HG02759 (cell line): ENCODE data around the gene MRGPRF.
"Not testable (repeated sequence)": the region's sequence is repeated elsewhere in the genome, so short reads cannot be mapped to it uniquely, and the experiment has no call there.

Experiments
- ATAC-seq: cut with Tn5 transposase; IDR thresholded peaks from one replicate; pipeline ENCODE4 v1.9.1; 2021; ENCODE audit warnings: mild to moderate bottlenecking, moderate library complexity; ENCODE audit not compliant: unreplicated experiment

The MRGPRF gene

GRCh38 chr11:68992743-68993255 is 20.2 kb downstream of the MRGPRF start:
- no peak for ATAC-seq

GRCh38 chr11:68990995-68991780 is 21.9 kb downstream of the MRGPRF start:
- no peak for ATAC-seq

- no peak for ATAC-seq
These were observed 23.0 kb downstream of the MRGPRF start for GRCh38 chr11:68989936-68990606.

- ATAC-seq = no peak
These were observed 24.6 kb downstream of the MRGPRF start for GRCh38 chr11:68988491-68988890.

- ATAC-seq = no peak
These were observed 25.8 kb downstream of the MRGPRF start for GRCh38 chr11:68987211-68987610.

GRCh38 chr11:68983801-68984200 is 29.2 kb downstream of the MRGPRF start:
- no peak for ATAC-seq

- no peak for ATAC-seq
These were observed 30.9 kb downstream of the MRGPRF start for GRCh38 chr11:68982134-68982533.

GRCh38 chr11:68980776-68981065 is 32.3 kb downstream of the MRGPRF start, which contains the start of gene MRGPRD:
Gene MRGPRD, minus strand, starts transcription at chr11:68980986. Its CDS starts 0 bp downstream, at chr11:68980986.
- no peak for ATAC-seq

GRCh38 chr11:68979931-68980775 is 32.9 kb downstream of the MRGPRF start:
- no peak for ATAC-seq

- no peak for ATAC-seq
These were observed 34.0 kb downstream of the MRGPRF start for GRCh38 chr11:68978931-68979594.

GRCh38 chr11:68978626-68978930 is 34.5 kb downstream of the MRGPRF start:
- ATAC-seq = no peak

- ATAC-seq = no peak
These were observed 35.0 kb downstream of the MRGPRF start for GRCh38 chr11:68977781-68978625.

- no peak for ATAC-seq
These were observed 36.5 kb downstream of the MRGPRF start for GRCh38 chr11:68976563-68976962.

- no peak for ATAC-seq
These were observed 37.0 kb downstream of the MRGPRF start for GRCh38 chr11:68976095-68976494.

GRCh38 chr11:68974421-68975194 is 38.4 kb downstream of the MRGPRF start:
- ATAC-seq = no peak

GRCh38 chr11:68973706-68974105 is 39.3 kb downstream of the MRGPRF start:
- ATAC-seq = not testable (repeated sequence)

GRCh38 chr11:68973219-68973618 is 39.8 kb downstream of the MRGPRF start:
- ATAC-seq = no peak

- ATAC-seq = no peak
These were observed 42.0 kb downstream of the MRGPRF start for GRCh38 chr11:68970921-68971636.

- no peak for ATAC-seq
These were observed 43.7 kb downstream of the MRGPRF start for GRCh38 chr11:68969386-68969785.
